Neural progenitor cell (in vitro differentiated cells): ENCODE measurements around the gene CHORDC1.
"Not testable (repeated sequence)": the region's sequence is repeated elsewhere in the genome, so short reads cannot be mapped to it uniquely, and the experiment has no call there.

ENCODE experiments used
- EZH2 ChIP-seq: fragments of 200-600 bp; sonication (generic); IDR thresholded peaks from 2 replicates; pipeline ENCODE4 v1.6.1; 2017; ENCODE audit warnings: antibody characterized with exemption, mild to moderate bottlenecking, moderate library complexity
- TF ChIP-seq, protein P1 (sequence below): fragments of 200-600 bp; sonication (generic); IDR thresholded peaks from 2 replicates; pipeline ENCODE4 v1.5.1; 2017; ENCODE audit warnings: antibody characterized with exemption, mild to moderate bottlenecking

DNA sequence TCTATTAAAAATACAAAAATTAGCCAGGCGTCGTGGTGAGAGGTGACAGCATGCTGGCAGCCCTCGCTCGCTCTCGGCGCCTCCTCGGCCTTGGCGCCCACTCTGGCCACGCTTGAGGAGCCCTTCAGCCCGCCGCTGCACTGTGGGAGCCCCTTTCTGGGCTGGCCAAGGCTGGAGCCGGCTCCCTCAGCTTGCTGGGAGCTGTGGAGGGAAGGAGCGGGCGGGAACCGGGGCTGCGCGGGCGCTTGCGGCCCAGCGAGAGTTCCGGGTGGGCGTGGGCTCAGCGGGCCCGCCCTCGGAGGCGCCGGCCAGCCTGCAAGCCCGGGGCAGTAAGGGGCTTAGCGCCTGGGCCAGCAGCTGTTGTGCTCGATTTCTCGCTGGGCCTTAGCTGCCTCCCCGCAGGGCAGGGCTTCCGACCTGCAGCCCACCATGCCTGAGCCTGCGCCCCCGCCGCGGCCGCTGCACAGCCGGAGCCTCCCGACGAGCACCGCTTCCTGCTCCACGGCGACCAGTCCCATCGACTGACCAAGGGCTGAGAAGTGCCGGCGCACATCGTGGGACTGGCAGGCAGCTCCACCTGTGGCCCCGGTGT is 55.8 kb downstream of the CHORDC1 start:
- not testable (repeated sequence) for TF ChIP-seq EZH2
- TF ChIP-seq, protein P1, sequence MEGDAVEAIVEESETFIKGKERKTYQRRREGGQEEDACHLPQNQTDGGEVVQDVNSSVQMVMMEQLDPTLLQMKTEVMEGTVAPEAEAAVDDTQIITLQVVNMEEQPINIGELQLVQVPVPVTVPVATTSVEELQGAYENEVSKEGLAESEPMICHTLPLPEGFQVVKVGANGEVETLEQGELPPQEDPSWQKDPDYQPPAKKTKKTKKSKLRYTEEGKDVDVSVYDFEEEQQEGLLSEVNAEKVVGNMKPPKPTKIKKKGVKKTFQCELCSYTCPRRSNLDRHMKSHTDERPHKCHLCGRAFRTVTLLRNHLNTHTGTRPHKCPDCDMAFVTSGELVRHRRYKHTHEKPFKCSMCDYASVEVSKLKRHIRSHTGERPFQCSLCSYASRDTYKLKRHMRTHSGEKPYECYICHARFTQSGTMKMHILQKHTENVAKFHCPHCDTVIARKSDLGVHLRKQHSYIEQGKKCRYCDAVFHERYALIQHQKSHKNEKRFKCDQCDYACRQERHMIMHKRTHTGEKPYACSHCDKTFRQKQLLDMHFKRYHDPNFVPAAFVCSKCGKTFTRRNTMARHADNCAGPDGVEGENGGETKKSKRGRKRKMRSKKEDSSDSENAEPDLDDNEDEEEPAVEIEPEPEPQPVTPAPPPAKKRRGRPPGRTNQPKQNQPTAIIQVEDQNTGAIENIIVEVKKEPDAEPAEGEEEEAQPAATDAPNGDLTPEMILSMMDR, result not testable (repeated sequence)
